HepG2 (cell line): ENCODE data around the gene ZNF584. TPM values are rescaled to one million over a fixed set of nuclear protein-coding genes. Genes with fewer than 3 reads are reported as not detected.

Experiments
- CCDC6 ChIP-seq: sonication (generic); formaldehyde crosslinking; IDR thresholded peaks from 2 replicates; pipeline ENCODE4 v1.8.1; 2022; ENCODE audit warnings: mild to moderate bottlenecking, missing genetic modification reagents, moderate library complexity
- CREB1 ChIP-seq, 2 experiments: fragments of 450-650 bp in 1 of 2; IDR thresholded peaks; 2 replicates each; pipeline ENCODE4 v1.6.1; 2016 to 2017; ENCODE audit warnings: control low read depth in 1 of 2, mild to moderate bottlenecking in 1 of 2, missing compliant biosample characterization in 1 of 2, missing genetic modification characterization in 1 of 2
- PATZ1 ChIP-seq: sonication (generic); formaldehyde crosslinking; IDR thresholded peaks from 2 replicates; pipeline ENCODE4 v1.4.0; 2020; ENCODE audit warnings: missing genetic modification reagents
- PAWR ChIP-seq: sonication (generic); formaldehyde crosslinking; IDR thresholded peaks from 2 replicates; pipeline ENCODE4 v1.4.0; 2020; ENCODE audit warnings: missing genetic modification reagents, mild to moderate bottlenecking, borderline replicate concordance
- SNAPC5 ChIP-seq: sonication (generic); formaldehyde crosslinking; IDR thresholded peaks from 2 replicates; pipeline ENCODE4 v1.8.1; 2023; ENCODE audit warnings: mild to moderate bottlenecking, missing genetic modification reagents, borderline replicate concordance
- TAF15 ChIP-seq: fragments of 200-400 bp; formaldehyde crosslinking; IDR thresholded peaks from one replicate; pipeline ENCODE4 v1.6.1; 2018; ENCODE audit warnings: mild to moderate bottlenecking, low read depth, low read length; ENCODE audit not compliant: poor library complexity, severe bottlenecking
- ZFP41 ChIP-seq: sonication (generic); formaldehyde crosslinking; IDR thresholded peaks from 2 replicates; pipeline ENCODE4 v1.4.0; 2020; ENCODE audit warnings: mild to moderate bottlenecking, missing genetic modification reagents, borderline replicate concordance
- ZNF230 ChIP-seq: sonication (generic); formaldehyde crosslinking; IDR thresholded peaks from 2 replicates; pipeline ENCODE4 v1.4.0; 2020; ENCODE audit warnings: mild to moderate bottlenecking, missing genetic modification reagents
- ZNF234 ChIP-seq: sonication (generic); formaldehyde crosslinking; conservative IDR thresholded peaks from 2 replicates; pipeline ENCODE4 v1.5.1; 2020; ENCODE audit warnings: mild to moderate bottlenecking, missing genetic modification reagents
- ZNF276 ChIP-seq: sonication (generic); formaldehyde crosslinking; IDR thresholded peaks from 2 replicates; pipeline ENCODE4 v1.4.0; 2020; ENCODE audit warnings: mild to moderate bottlenecking, low read depth, missing genetic modification reagents
- ZNF296 ChIP-seq: sonication (generic); formaldehyde crosslinking; conservative IDR thresholded peaks from 2 replicates; pipeline ENCODE4 v1.5.0; 2020; ENCODE audit warnings: mild to moderate bottlenecking, missing genetic modification reagents
- ZNF34 ChIP-seq: sonication (generic); formaldehyde crosslinking; IDR thresholded peaks from 2 replicates; pipeline ENCODE4 v1.4.0; 2020; ENCODE audit warnings: mild to moderate bottlenecking, missing genetic modification reagents, borderline replicate concordance
- ZNF383 ChIP-seq: sonication (generic); formaldehyde crosslinking; IDR thresholded peaks from 2 replicates; pipeline ENCODE4 v1.4.0; 2020; ENCODE audit warnings: missing genetic modification reagents, mild to moderate bottlenecking, borderline replicate concordance
- ZNF432 ChIP-seq: sonication (generic); formaldehyde crosslinking; IDR thresholded peaks from 2 replicates; pipeline ENCODE4 v1.5.0; 2020; ENCODE audit warnings: missing genetic modification reagents, mild to moderate bottlenecking, borderline replicate concordance
- ZNF451 ChIP-seq: sonication (generic); formaldehyde crosslinking; IDR thresholded peaks from 2 replicates; pipeline ENCODE4 v1.5.0; 2020; ENCODE audit warnings: mild to moderate bottlenecking, missing genetic modification reagents
- ZNF556 ChIP-seq: sonication (generic); formaldehyde crosslinking; IDR thresholded peaks from 2 replicates; pipeline ENCODE4 v1.4.0; 2020; ENCODE audit warnings: mild to moderate bottlenecking, missing genetic modification reagents, borderline replicate concordance
- ZNF570 ChIP-seq: sonication (generic); formaldehyde crosslinking; IDR thresholded peaks from 2 replicates; pipeline ENCODE4 v1.4.0; 2020; ENCODE audit warnings: mild to moderate bottlenecking, missing genetic modification reagents, borderline replicate concordance
- ZNF704 ChIP-seq: sonication (generic); formaldehyde crosslinking; IDR thresholded peaks from 2 replicates; pipeline ENCODE4 v1.8.1; 2023; ENCODE audit warnings: mild to moderate bottlenecking, inconsistent platforms, moderate library complexity, missing genetic modification reagents, borderline replicate concordance
- ZNF776 ChIP-seq: sonication (generic); formaldehyde crosslinking; IDR thresholded peaks from 2 replicates; pipeline ENCODE4 v1.4.0; 2020; ENCODE audit warnings: mild to moderate bottlenecking, missing genetic modification reagents
- ZSCAN31 ChIP-seq: sonication (generic); formaldehyde crosslinking; IDR thresholded peaks from 2 replicates; pipeline ENCODE4 v1.5.0; 2020; ENCODE audit warnings: low read depth, mild to moderate bottlenecking, missing genetic modification reagents
- ZZZ3 ChIP-seq: sonication (generic); formaldehyde crosslinking; IDR thresholded peaks from 2 replicates; pipeline ENCODE4 v1.4.0; 2020; ENCODE audit warnings: missing genetic modification reagents, mild to moderate bottlenecking, borderline replicate concordance
- polyA plus RNA-seq, 8 experiments: library from polyadenylated mRNA; depleted of rRNA in 3 of 8; stranded (reverse) in 7 of 8; unstranded in 1 of 8; fragments of >200 nt; fragmentation: Illumina TruSeq in 4 of 8; extraction: Trizol in 4 of 8; gene quantifications; 2 replicates each; pipeline versions ENCODE4 v1.2.1 to v1.2.3, GENCODE V29; 2011 to 2016; ENCODE audit warnings: low read depth in 4 of 8, missing spikeins in 1 of 8, mixed read lengths in 1 of 8; ENCODE audit not compliant: insufficient read depth in 1 of 8
- total RNA-seq, 5 experiments: library from RNA; depleted of rRNA; stranded (reverse); fragments of >200 nt; fragmentation: Illumina TruSeq; extraction: Trizol; gene quantifications; 2 replicates each; pipeline ENCODE4 v1.2.3, GENCODE V29; 2016; ENCODE audit warnings: low read depth in 1 of 5

Gene ZNF584
- total and polyA plus RNA-seq, 2 of the 13 experiments (the other 11 are each of a cell fraction or from before 2014, with no cell fraction given), result 2.4 to 7.0 TPM

- TF ChIP-seq ZNF34 (CRISPR knock-in tag) (peak; percentile 84; the same call in 1 of the 2 replicates), ZFP41 (CRISPR knock-in tag) (0 out of 2 replicates have a peak, but pooled peaks have one; percentile 2), ZNF776 (CRISPR knock-in tag) (no peak), TAF15 (peak; percentile 91), SNAPC5 (CRISPR knock-in tag) (0 out of 2 replicates have a peak, but pooled peaks have one; percentile 3), ZNF570 (CRISPR knock-in tag) (peak; percentile 43; the same call in 1 of the 2 replicates), ZNF383 (0 out of 2 replicates have a peak, but pooled peaks have one; percentile 69), CCDC6 (CRISPR knock-in tag) (0 out of 2 replicates have a peak, but pooled peaks have one; percentile 39), ZSCAN31 (peak; percentile 5; the same call in 1 of the 2 replicates), ZNF296 (peak; percentile 6; the same call in 1 of the 2 replicates), PATZ1 (0 out of 2 replicates have a peak, but pooled peaks have one; percentile 3), ZNF234 (0 out of 2 replicates have a peak, but pooled peaks have one; percentile 78), ZNF230 (peak; percentile 51; the same call in 1 of the 2 replicates), ZNF276 (CRISPR knock-in tag) (0 out of 2 replicates have a peak, but pooled peaks have one; percentile 58), ZNF432 (CRISPR knock-in tag) (0 out of 2 replicates have a peak, but pooled peaks have one; percentile 8), ZNF451 (CRISPR knock-in tag) (no peak), ZNF556 (CRISPR knock-in tag) (peak; percentile 82; the same call in 1 of the 2 replicates), PAWR (CRISPR knock-in tag) (0 out of 2 replicates have a peak, but pooled peaks have one; percentile 47), ZZZ3 (CRISPR knock-in tag) (peak; percentile 69), CREB1 (IDR thresholded peaks at IDR 0.05) (0 out of 2 replicates have a peak, but pooled peaks have one; percentile 17), CREB1 (CRISPR knock-in tag; IDR thresholded peaks at IDR 0.05) (no peak), ZNF704 (CRISPR knock-in tag) (0 out of 2 replicates have a peak, but pooled peaks have one; percentile 28)
These were observed 22.4 kb upstream of the ZNF584 start (continued) for GRCh38 chr19:58385891-58386575.
